Mucosa of stomach (tissue), 1 donor: ENCODE data around the gene PIGR.

ENCODE experiments used
- H3K27me3 ChIP-seq: one replicate; pipeline ENCODE4 v1.7.0; 2013; ENCODE audit warnings: mild to moderate bottlenecking, low read length; ENCODE audit not compliant: control insufficient read depth, insufficient read depth
- H3K36me3 ChIP-seq: one replicate; pipeline ENCODE4 v1.7.0; 2013; ENCODE audit warnings: low read length; ENCODE audit not compliant: control insufficient read depth, insufficient read depth
- H3K4me1 ChIP-seq: one replicate; pipeline ENCODE4 v1.7.0; 2013; ENCODE audit warnings: mild to moderate bottlenecking, low read length; ENCODE audit not compliant: control insufficient read depth, insufficient read depth
- H3K4me3 ChIP-seq: one replicate; pipeline ENCODE4 v1.7.0; 2013; ENCODE audit warnings: low read length
- H3K9ac ChIP-seq: one replicate; pipeline ENCODE4 v1.7.0; 2013; ENCODE audit warnings: mild to moderate bottlenecking, low read length, moderate library complexity
- H3K9me3 ChIP-seq: one replicate; pipeline ENCODE4 v1.7.0; 2013; ENCODE audit warnings: mild to moderate bottlenecking, low read length, moderate library complexity; ENCODE audit not compliant: control insufficient read depth
- donor health status: Pancreatic carcinoma.

The PIGR gene

GRCh38 chr1:206941766-206942418, 4.4 kb downstream of the PIGR start:
- peaks cover 67% of the 10 kb centered on the region for H3K4me1 ChIP-seq
- H3K9me3 ChIP-seq = no peaks in the 10 kb centered on the region
- H3K27me3 ChIP-seq = no peaks in the 10 kb centered on the region
- H3K4me3 ChIP-seq = no peak overlapping the region
- peaks cover 1% of the 10 kb centered on the region for H3K36me3 ChIP-seq
- peak overlapping the region; percentile 36 for H3K9ac ChIP-seq

GRCh38 chr1:206940588-206940936, 5.7 kb downstream of the PIGR start:
- Histone ChIP-seq H3K4me3 (no peak overlapping the region), H3K36me3 (peaks cover 9% of the 10 kb centered on the region), H3K9ac (no peak overlapping the region), H3K9me3 (no peaks in the 10 kb centered on the region), H3K4me1 (peaks cover 61% of the 10 kb centered on the region), H3K27me3 (no peaks in the 10 kb centered on the region)

- no peak overlapping the region for H3K9ac ChIP-seq
- H3K27me3 ChIP-seq = no peaks in the 10 kb centered on the region
- no peak overlapping the region for H3K4me3 ChIP-seq
- no peaks in the 10 kb centered on the region for H3K9me3 ChIP-seq
- peaks cover 9% of the 10 kb centered on the region for H3K36me3 ChIP-seq
- H3K4me1 ChIP-seq = peaks cover 61% of the 10 kb centered on the region
These were observed 6.3 kb downstream of the PIGR start for GRCh38 chr1:206939841-206940587.

- Histone ChIP-seq H3K4me3 (no peak overlapping the region), H3K36me3 (peaks cover 11% of the 10 kb centered on the region), H3K4me1 (peaks cover 60% of the 10 kb centered on the region), H3K9ac (peak overlapping the region; percentile 2), H3K9me3 (no peaks in the 10 kb centered on the region), H3K27me3 (no peaks in the 10 kb centered on the region)
These were observed 7.1 kb downstream of the PIGR start for GRCh38 chr1:206939131-206939530.

GRCh38 chr1:206937425-206937824, 8.8 kb downstream of the PIGR start:
- Histone ChIP-seq H3K9me3 (no peaks in the 10 kb centered on the region), H3K36me3 (peaks cover 16% of the 10 kb centered on the region), H3K9ac (no peak overlapping the region), H3K27me3 (no peaks in the 10 kb centered on the region), H3K4me3 (no peak overlapping the region), H3K4me1 (peaks cover 46% of the 10 kb centered on the region)

GRCh38 chr1:206935491-206936067, 10.7 kb downstream of the PIGR start:
- no peaks in the 10 kb centered on the region for H3K27me3 ChIP-seq
- H3K36me3 ChIP-seq = peaks cover 16% of the 10 kb centered on the region
- no peaks in the 10 kb centered on the region for H3K9me3 ChIP-seq
- no peak overlapping the region for H3K9ac ChIP-seq
- H3K4me3 ChIP-seq = no peak overlapping the region
- peaks cover 28% of the 10 kb centered on the region for H3K4me1 ChIP-seq

- Histone ChIP-seq H3K4me3 (no peak overlapping the region), H3K27me3 (no peaks in the 10 kb centered on the region), H3K4me1 (peaks cover 9% of the 10 kb centered on the region), H3K36me3 (peaks cover 16% of the 10 kb centered on the region), H3K9ac (no peak overlapping the region), H3K9me3 (no peaks in the 10 kb centered on the region)
These were observed 12.8 kb downstream of the PIGR start for GRCh38 chr1:206933333-206933945.

GRCh38 chr1:206932177-206932576, 14.1 kb downstream of the PIGR start:
- no peaks in the 10 kb centered on the region for H3K9me3 ChIP-seq
- no peak overlapping the region for H3K4me3 ChIP-seq
- H3K9ac ChIP-seq = no peak overlapping the region
- no peaks in the 10 kb centered on the region for H3K27me3 ChIP-seq
- peaks cover 16% of the 10 kb centered on the region for H3K36me3 ChIP-seq
- peaks cover 12% of the 10 kb centered on the region for H3K4me1 ChIP-seq

- Histone ChIP-seq H3K27me3 (no peaks in the 10 kb centered on the region), H3K4me3 (no peak overlapping the region), H3K9ac (no peak overlapping the region), H3K9me3 (no peaks in the 10 kb centered on the region), H3K36me3 (peaks cover 13% of the 10 kb centered on the region), H3K4me1 (peaks cover 14% of the 10 kb centered on the region)
These were observed 14.6 kb downstream of the PIGR start for GRCh38 chr1:206931709-206932108.

GRCh38 chr1:206930210-206930798, 16.0 kb downstream of the PIGR start:
- Histone ChIP-seq H3K9ac (no peak overlapping the region), H3K27me3 (no peaks in the 10 kb centered on the region), H3K9me3 (no peaks in the 10 kb centered on the region), H3K4me1 (peaks cover 14% of the 10 kb centered on the region), H3K36me3 (peaks cover 7% of the 10 kb centered on the region), H3K4me3 (no peak overlapping the region)

GRCh38 chr1:206929524-206929923, 16.7 kb downstream of the PIGR start:
- Histone ChIP-seq H3K9ac (no peak overlapping the region), H3K9me3 (no peaks in the 10 kb centered on the region), H3K4me3 (no peak overlapping the region), H3K4me1 (peaks cover 14% of the 10 kb centered on the region), H3K36me3 (peaks cover 7% of the 10 kb centered on the region), H3K27me3 (no peaks in the 10 kb centered on the region)

- Histone ChIP-seq H3K4me3 (no peak overlapping the region), H3K36me3 (no peaks in the 10 kb centered on the region), H3K9me3 (no peaks in the 10 kb centered on the region), H3K9ac (no peak overlapping the region), H3K27me3 (no peaks in the 10 kb centered on the region), H3K4me1 (peaks cover 28% of the 10 kb centered on the region)
These were observed 20.0 kb downstream of the PIGR start for GRCh38 chr1:206926286-206926685.
